LNCAP (cell line): ENCODE measurements around the gene NFASC.

Experiments
- TF ChIP-seq, protein P1 (sequence below): fragments of 450-650 bp; IDR thresholded peaks from 2 replicates; pipeline ENCODE4 v1.5.1; 2017; ENCODE audit warnings: mild to moderate bottlenecking

NFASC gene

DNA sequence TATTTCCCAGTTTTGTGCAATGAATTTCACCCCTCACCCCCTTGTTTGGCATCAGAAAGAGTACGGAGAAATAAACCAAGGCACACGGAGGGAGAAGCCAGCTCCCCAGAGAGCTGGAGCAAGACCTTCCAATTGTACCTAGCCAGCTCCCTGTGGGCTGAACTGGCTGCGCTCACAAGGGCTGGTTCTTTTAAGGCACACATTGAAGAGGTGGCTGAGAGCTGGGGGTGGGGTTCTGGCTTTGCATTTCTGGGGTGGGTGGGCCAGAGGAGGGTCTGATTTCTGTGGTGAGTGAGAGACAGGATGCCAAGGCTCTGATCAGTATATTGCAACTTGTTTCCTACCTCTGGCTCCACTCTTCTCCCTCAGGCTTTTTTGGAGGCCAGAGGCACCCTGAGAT, 39.5 kb upstream of the NFASC start:
- TF ChIP-seq, protein P1, sequence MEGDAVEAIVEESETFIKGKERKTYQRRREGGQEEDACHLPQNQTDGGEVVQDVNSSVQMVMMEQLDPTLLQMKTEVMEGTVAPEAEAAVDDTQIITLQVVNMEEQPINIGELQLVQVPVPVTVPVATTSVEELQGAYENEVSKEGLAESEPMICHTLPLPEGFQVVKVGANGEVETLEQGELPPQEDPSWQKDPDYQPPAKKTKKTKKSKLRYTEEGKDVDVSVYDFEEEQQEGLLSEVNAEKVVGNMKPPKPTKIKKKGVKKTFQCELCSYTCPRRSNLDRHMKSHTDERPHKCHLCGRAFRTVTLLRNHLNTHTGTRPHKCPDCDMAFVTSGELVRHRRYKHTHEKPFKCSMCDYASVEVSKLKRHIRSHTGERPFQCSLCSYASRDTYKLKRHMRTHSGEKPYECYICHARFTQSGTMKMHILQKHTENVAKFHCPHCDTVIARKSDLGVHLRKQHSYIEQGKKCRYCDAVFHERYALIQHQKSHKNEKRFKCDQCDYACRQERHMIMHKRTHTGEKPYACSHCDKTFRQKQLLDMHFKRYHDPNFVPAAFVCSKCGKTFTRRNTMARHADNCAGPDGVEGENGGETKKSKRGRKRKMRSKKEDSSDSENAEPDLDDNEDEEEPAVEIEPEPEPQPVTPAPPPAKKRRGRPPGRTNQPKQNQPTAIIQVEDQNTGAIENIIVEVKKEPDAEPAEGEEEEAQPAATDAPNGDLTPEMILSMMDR = no peak

DNA sequence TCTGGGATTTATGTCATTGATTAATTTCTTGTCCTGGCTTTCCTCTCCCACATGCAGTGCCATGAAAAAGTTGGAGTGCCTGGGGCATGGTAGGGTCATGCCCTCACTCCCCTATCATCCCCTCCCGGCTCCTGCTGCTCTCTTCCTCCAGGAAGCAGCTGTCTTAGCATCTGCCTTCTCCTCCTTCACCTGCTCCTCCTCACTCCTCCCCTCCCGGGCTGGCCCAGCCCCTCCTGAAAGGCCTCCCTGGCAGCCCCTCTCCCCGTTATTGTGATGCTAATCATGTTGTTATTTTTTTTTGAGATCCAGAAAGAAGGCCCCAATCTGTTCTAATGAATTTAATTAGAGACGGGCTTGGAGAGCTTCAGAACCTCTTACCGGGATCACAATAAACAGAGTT, 36.3 kb upstream of the NFASC start:
- TF ChIP-seq, protein P1 = no peak

DNA sequence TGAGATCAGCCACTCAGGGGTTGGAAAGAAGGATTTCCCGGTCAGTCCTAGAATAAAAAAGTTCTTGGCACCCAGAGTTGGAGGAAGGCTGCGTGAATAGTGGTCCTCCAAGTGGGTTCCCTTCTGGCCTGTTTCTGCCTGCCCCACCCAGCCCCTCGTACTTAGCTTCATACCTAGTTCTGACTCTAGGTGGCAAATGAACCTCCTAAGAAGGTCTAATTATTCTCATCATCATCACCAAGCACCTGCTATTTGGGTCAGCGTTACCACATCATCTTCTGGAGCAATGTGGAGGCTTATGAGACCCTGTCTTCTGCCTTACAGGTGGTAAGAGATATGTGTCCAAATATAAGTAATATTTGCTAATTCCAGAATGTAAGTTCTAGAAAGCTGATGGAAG, 35.9 kb upstream of the NFASC start:
- TF ChIP-seq, protein P1 = no peak

DNA sequence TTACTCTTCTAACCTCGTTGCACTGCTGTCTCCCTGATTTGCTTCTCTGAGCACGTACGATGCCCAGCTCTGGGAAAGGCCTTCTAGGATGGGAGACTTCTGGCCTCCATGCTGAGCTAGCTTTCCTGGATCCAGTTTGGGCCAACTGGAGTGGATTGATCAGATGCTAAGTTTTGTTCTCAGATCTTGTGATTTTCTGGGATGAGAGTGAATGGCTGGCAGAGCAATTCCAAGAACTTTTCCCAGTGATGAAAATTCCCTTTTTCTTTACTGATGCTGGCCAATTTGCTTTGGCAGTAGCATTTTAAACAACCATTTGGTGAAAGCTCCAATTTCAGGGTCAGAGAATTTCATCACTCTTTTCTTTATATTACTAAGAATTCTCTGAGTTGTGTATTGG, 34.9 kb upstream of the NFASC start:
- TF ChIP-seq, protein P1 = no peak

DNA sequence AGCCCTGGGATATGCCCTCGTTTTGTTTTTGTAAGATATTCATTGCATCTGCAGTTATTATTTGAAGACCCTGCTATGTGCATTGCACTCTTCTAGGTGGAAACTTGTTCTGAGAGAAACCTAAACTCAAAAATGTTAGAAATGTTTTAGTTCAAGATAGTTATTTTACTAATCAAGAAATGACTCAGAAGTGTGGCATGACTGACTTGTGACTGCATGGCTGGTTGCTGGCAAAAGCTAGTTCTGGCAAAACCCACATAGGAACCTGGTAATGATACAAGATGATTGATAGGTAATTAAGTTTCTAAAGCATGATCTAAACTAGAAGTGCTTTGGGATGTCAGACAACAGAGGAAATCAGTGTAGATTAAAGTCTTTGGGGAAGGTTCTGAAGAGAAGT, 33.8 kb upstream of the NFASC start:
- TF ChIP-seq, protein P1 = no peak

DNA sequence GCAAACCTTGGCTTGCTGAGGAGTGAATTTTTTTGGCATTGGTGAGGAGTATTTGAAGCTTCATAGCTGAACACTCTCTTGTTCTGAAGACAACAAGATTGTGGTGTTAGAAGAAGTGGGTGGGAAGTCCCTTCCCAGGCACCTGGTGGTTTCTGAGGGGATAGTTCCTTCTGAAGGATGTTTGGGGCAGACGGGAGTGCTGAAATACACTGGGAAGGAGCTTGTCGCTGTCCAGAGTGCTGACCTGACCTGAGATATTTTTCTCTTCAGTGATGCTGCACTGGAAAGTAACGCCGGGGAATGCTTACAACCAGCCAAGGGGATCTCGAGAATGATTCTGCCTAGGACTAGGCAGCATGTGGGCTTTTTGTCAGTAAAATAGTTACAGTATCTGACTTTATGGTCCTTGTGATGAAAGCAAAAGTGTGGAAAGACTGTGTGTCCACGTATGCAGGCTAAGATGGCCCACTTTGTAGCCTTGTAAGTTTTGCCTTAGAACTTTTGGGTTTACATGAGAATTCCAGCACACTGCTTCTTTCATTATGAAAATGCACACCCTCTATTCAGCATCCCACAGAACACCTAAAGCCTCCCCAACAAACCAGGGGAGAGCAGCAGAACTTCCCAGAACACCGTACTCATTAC, 33.1 kb upstream of the NFASC start:
- TF ChIP-seq, protein P1 = no peak

DNA sequence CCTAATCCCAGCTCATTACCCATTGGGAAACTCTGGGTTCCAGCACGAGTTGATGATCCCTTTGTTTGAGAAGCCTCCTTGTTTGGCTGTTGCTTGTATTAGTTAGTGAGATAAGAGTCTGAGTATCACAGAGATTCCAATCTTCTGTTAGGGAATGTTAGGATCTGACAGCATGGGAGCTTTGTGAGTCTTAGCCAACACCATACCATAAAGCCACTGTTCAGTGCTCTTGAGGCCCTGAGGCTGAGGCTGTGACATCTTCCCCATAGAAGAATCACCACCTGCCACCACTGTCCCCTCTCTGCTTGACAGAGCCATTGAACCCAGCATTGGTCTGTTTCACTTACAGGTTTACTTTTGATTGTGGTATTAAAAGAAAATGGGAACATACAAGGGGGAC, 29.3 kb upstream of the NFASC start:
- TF ChIP-seq, protein P1 = no peak

DNA sequence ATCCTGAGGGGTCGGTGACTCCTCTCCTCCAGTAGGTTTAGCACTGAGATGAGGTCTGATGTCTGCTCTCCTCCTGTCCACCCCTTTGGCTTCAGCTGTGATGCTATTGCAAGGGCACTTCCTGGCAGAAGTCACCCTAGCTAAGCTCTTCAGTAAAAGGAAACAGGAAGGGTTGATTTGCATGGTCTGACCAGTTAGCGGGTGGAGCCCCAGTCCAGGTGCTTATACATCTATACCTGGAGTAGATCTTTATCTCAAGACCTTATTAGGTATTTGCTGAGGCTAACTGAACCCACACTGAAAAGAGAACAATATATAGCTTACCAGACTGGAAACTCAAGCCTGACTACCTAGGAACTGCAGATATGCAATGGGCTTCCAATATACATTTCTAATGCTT, 28.9 kb upstream of the NFASC start:
- TF ChIP-seq, protein P1 = no peak
